H1 (cell line): ENCODE measurements around the gene FAM184B.

Experiments
- CTCF ChIP-seq, 3 experiments: IDR thresholded peaks; 1 replicate in 2 of 3; 2 replicates in 1 of 3; pipeline versions ENCODE4 v1.5.1 to v1.6.1; 2011; ENCODE audit warnings: low read length in 3 of 3, mild to moderate bottlenecking in 3 of 3, inconsistent platforms in 2 of 3, low read depth in 1 of 3, moderate library complexity in 1 of 3; ENCODE audit not compliant: insufficient read depth in 1 of 3; ENCODE audit errors: control extremely low read depth in 1 of 3
- EGR1 ChIP-seq: IDR thresholded peaks from 2 replicates; pipeline ENCODE4 v1.6.1; 2011; ENCODE audit warnings: low read depth, low read length, borderline replicate concordance

- TF ChIP-seq CTCF (IDR thresholded peaks at IDR 0.05; ENCODE audit: control extremely low read depth in 1 of 3, insufficient read depth in 1 of 3, low read depth in 1 of 3, low read length in 3 of 3) (no peak), EGR1 (no peak)
These were observed 91.3 kb downstream of the FAM184B start for GRCh38 chr4:17690135-17690534.
